Measurements from ENCODE around the gene STK32A.

GRCh38 chr5:147305147-147305546, 70.3 kb downstream of the STK32A start:
- TF ChIP-seq CTCF (IDR thresholded peaks at IDR 0.05), result no peak
- no peak for TF ChIP-seq POLR2A (IDR thresholded peaks at IDR 0.05)
